Limb (tissue), 2 donors: Measurements from ENCODE around the gene SPATA45.
"Not testable (repeated sequence)": the region's sequence is repeated elsewhere in the genome, so short reads cannot be mapped to it uniquely, and the experiment has no call there.

Source experiments
- DNase-seq, 2 donors: peaks; one replicate each; pipeline ENCODE4 v3.0.0-alpha.2; 2016; ENCODE audit errors: extremely low spot score in 2 of 2

SPATA45 gene

GRCh38 chr1:212833211-212834207 lies 13.9 kb downstream of the SPATA45 start:
- DNase-seq, result not testable (repeated sequence)

- no peak for DNase-seq
Measured at GRCh38 chr1:212828395-212828794, 19.1 kb downstream of the SPATA45 start.

- DNase-seq, result no peak
Measured at GRCh38 chr1:212827831-212828278, 19.6 kb downstream of the SPATA45 start.

GRCh38 chr1:212827171-212827776 lies 20.2 kb downstream of the SPATA45 start:
- DNase-seq, result no peak

GRCh38 chr1:212825798-212826452 lies 21.5 kb downstream of the SPATA45 start:
- DNase-seq, result no peak

- no peak for DNase-seq
Measured at GRCh38 chr1:212824201-212824600, 23.2 kb downstream of the SPATA45 start.

- no peak for DNase-seq
Measured at GRCh38 chr1:212822956-212823355, 24.5 kb downstream of the SPATA45 start.

GRCh38 chr1:212820969-212821368 lies 26.5 kb downstream of the SPATA45 start:
- DNase-seq, result no peak

- DNase-seq, result no peak
Measured at GRCh38 chr1:212819726-212820125, 27.7 kb downstream of the SPATA45 start.

GRCh38 chr1:212816567-212817278 lies 30.7 kb downstream of the SPATA45 start:
- DNase-seq, result no peak

GRCh38 chr1:212814537-212815334 lies 32.7 kb downstream of the SPATA45 start:
- DNase-seq, result peak in 1 of 2 donors; percentile 34

GRCh38 chr1:212805767-212806166 lies 41.7 kb downstream of the SPATA45 start:
- no peak for DNase-seq

GRCh38 chr1:212797681-212798080 lies 49.8 kb downstream of the SPATA45 start:
- DNase-seq, result no peak

- DNase-seq, result no peak
Measured at GRCh38 chr1:212794561-212795014, 52.9 kb downstream of the SPATA45 start.

GRCh38 chr1:212792396-212792908 lies 55.0 kb downstream of the SPATA45 start:
- DNase-seq, result peak in 1 of 2 donors; percentile 27

- DNase-seq, result peak; percentile 93 to 99
Measured at GRCh38 chr1:212791676-212792395, 55.6 kb downstream of the SPATA45 start, which contains the start of the genes NSL1 and TATDN3. TSS of gene NSL1 (minus strand) at chr1:212791777. CDS start at chr1:212791763, 14 bp downstream. TSS of gene TATDN3 (plus strand) at chr1:212791894. CDS start at chr1:212791922, 28 bp downstream.

GRCh38 chr1:212791261-212791675 lies 56.2 kb downstream of the SPATA45 start:
- no peak for DNase-seq

- no peak for DNase-seq
Measured at GRCh38 chr1:212785871-212786270, 61.6 kb downstream of the SPATA45 start.

GRCh38 chr1:212783976-212784375 lies 63.5 kb downstream of the SPATA45 start:
- DNase-seq, result no peak
